Tibial artery (tissue), 4 donors: ENCODE results near the gene NADK.

Experiments
- DNase-seq, 2 donors: peaks; one replicate each; pipeline ENCODE4 v3.0.0-alpha.2; 2019
- H3K27ac ChIP-seq, 2 donors: fragments of 200-600 bp; sonication (generic) in 1 of 2; 1 replicate in 1 of 2; 2 replicates in 1 of 2; pipeline ENCODE4 v1.5.1; 2018 to 2019; ENCODE audit warnings: mild to moderate bottlenecking in 1 of 2
- H3K27me3 ChIP-seq, 2 donors: fragments of 200-600 bp; sonication (generic) in 1 of 2; one replicate each; pipeline versions ENCODE4 v1.5.1 to v1.6.0; 2016 to 2019
- H3K36me3 ChIP-seq, 3 donors: fragments of 200-600 bp; sonication (generic) in 2 of 3; one replicate each; pipeline ENCODE4 v1.5.1; 2016 to 2019; ENCODE audit warnings: mild to moderate bottlenecking in 2 of 3
- H3K4me1 ChIP-seq, 4 donors: fragments of 200-600 bp; sonication (generic) in 2 of 4; 1 replicate in 3 of 4; 2 replicates in 1 of 4; pipeline ENCODE4 v1.5.1; 2016 to 2019
- H3K4me3 ChIP-seq, 2 donors: fragments of 200-600 bp; sonication (generic) in 1 of 2; 1 replicate in 1 of 2; 2 replicates in 1 of 2; pipeline ENCODE4 v1.5.1; 2018 to 2019; ENCODE audit warnings: mild to moderate bottlenecking in 2 of 2
- H3K9me3 ChIP-seq, 3 donors: fragments of 200-600 bp; sonication (generic) in 1 of 3; one replicate each; pipeline ENCODE4 v1.5.1; 2016 to 2019
- intact Hi-C: fragments of 100-400 bp; cut with DNase I; formaldehyde crosslinking; loops from one replicate; pipeline ENCODE4 v1.15.0; 2023; ENCODE audit warnings: low total_unique reads
- TF ChIP-seq, protein P1 (sequence below), 2 experiments: fragments of 200-600 bp in 1 of 2; fragments of 450-650 bp in 1 of 2; IDR thresholded peaks; one replicate each; pipeline ENCODE4 v1.5.1; 2017 to 2019; ENCODE audit warnings: antibody characterized with exemption in 2 of 2, mild to moderate bottlenecking in 1 of 2, moderate library complexity in 1 of 2

The NADK gene

DNA sequence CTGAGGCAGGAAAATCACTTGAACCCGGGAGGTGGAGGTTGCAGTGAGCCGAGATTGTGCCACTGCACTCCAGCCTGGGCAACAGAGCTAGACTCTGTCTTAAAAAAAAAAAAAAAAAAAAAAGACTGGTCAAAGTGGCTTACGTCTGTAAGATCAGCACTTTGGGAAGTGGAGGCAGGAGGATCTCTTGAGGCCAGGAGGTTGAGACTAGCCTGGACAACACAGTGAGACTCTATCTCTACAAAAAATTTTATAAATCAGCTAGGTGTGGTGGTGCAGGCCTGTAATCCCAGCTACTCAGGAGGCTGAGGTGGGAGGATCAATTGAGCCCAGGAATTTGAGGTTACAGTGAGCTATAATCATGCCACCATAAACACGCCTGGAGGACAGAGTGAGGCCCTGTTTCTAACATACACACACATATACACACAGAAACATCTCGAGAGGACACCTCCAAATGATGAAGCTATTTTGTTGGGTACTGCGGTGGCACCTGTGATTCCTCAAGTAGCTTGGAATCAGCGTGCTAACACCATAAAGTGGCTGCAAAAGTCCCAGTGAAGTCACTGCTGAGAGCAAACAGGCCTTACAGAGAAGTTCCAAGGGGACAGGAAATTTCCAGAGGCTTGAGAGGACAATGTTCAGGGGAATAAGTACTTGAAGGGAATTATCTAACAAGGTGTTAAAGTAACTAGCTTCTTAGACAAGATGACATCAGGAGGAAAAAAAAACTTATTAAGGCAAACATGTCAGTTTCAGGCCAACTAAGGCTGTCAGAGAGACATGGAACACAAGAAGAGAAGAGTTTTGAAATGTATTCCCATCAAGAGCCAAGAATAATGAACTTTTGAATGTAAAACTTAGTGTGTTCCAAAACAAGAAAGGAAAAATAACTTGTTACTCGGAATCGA lies 1.3 kb downstream of the NADK start:
- no peaks in the 10 kb centered on the region for H3K27me3 ChIP-seq
- peaks cover 2 to 60% (median 51%) of the 10 kb centered on the region in 4 donors for H3K4me1 ChIP-seq
- intact Hi-C loops = no loop called here
- no peaks in the 10 kb centered on the region for H3K9me3 ChIP-seq
- peak overlapping the region; percentile 90 to 97 for H3K27ac ChIP-seq
- DNase-seq = no peak
- H3K4me3 ChIP-seq = peak overlapping the region; percentile 86 to 92
- H3K36me3 ChIP-seq = peaks cover 7 to 13% (median 12%) of the 10 kb centered on the region in 3 donors
- TF ChIP-seq, protein P1, sequence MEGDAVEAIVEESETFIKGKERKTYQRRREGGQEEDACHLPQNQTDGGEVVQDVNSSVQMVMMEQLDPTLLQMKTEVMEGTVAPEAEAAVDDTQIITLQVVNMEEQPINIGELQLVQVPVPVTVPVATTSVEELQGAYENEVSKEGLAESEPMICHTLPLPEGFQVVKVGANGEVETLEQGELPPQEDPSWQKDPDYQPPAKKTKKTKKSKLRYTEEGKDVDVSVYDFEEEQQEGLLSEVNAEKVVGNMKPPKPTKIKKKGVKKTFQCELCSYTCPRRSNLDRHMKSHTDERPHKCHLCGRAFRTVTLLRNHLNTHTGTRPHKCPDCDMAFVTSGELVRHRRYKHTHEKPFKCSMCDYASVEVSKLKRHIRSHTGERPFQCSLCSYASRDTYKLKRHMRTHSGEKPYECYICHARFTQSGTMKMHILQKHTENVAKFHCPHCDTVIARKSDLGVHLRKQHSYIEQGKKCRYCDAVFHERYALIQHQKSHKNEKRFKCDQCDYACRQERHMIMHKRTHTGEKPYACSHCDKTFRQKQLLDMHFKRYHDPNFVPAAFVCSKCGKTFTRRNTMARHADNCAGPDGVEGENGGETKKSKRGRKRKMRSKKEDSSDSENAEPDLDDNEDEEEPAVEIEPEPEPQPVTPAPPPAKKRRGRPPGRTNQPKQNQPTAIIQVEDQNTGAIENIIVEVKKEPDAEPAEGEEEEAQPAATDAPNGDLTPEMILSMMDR (IDR thresholded peaks at IDR 0.05) = no peak

DNA sequence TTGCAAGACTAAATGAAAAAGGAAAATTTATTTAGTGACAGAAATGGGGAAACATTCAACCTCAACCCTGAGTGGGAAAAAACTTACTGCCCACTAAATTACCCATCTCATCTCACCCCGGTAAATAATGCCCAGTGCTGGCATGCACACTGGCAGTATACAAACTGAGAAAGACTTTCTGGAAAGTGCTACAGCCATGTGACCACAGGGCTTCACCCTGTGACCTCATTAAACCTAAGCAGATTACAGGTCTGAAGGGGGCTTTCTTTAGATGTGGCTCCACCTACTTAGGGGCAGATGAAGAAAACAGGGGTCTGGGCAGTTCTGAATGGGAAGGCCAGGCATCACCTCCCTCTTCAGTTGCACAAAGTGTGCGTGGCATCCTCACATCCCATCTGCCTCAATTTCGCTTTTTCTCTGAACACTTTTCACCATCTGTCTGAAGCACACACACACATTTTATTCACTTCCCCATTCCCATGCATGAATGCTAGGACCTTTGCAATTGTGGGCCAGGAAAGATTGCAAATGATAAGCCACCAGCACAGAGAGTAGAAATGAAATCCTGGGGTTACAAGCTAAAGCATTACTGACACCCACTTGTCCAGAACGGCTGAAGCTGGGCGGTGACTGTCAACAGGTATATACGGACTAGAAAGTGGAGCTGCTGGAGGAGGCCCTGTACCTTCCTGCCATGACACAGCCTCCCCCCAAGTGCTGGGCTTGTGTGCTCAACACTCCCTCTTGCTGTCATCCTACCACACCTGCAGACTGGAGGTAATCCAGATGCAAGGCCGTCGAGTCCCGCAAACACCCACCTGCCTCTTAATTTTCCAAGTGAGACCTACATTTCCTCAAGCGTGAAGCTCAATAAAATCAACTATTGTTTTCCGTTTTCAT lies 2.7 kb downstream of the NADK start:
- Histone ChIP-seq H3K36me3 (peaks cover 19 to 23% (median 22%) of the 10 kb centered on the region in 3 donors), H3K27me3 (no peaks in the 10 kb centered on the region), H3K4me3 (peak overlapping the region; percentile 86 to 92), H3K4me1 (peaks cover 0 to 46% (median 38%) of the 10 kb centered on the region in 4 donors), H3K27ac (peak overlapping the region; percentile 90 to 97), H3K9me3 (peaks cover 0 to 5% (median 0%) of the 10 kb centered on the region in 3 donors)
- intact Hi-C loops = no loop called here
- DNase-seq = no peak
- TF ChIP-seq, protein P1 (IDR thresholded peaks at IDR 0.05) = no peak

DNA sequence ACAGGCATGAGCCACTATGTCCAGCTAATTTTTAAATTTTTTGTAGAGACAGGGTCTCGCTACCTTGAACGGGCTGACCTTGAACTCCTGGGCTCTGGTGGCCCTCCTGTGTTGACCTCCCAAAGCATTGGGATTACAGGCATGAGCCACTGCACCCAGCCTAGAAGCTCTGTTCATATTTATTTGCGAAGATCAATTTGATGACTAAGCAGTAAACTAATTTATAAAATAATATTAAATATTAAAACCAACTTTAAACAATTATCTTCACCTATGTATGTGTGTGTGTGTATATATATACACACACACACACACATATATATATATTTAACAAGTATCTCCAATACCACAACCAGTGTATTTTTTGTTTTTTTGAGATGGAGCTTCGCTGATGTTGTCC lies 4.4 kb downstream of the NADK start:
- Histone ChIP-seq H3K4me3 (no peak overlapping the region), H3K36me3 (peaks cover 26 to 31% (median 26%) of the 10 kb centered on the region in 3 donors), H3K9me3 (peaks cover 0 to 9% (median 0%) of the 10 kb centered on the region in 3 donors), H3K27ac (no peak overlapping the region), H3K27me3 (no peaks in the 10 kb centered on the region), H3K4me1 (peaks cover 0 to 35% (median 28%) of the 10 kb centered on the region in 4 donors)
- intact Hi-C loops = no loop called here
- TF ChIP-seq, protein P1 (IDR thresholded peaks at IDR 0.05) = no peak
- DNase-seq = no peak

DNA sequence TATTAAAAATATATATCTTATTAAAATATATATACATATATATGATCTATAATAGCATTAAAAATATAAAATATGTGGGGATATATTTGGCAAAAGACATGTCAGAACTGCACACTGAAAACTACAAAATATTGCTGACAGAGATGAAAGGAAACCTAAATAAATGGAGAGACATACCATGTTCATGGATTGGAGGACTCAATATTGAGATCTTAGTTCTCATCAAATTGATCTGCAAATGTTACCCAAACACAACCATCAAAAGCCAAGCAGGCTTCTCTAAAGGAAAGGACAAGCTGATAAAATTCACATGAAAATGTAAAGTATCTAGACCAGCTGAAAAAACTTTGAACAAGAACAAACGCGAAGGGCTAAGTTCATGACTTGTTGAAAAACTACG lies 7.2 kb downstream of the NADK start:
- Histone ChIP-seq H3K9me3 (peaks cover 0 to 9% (median 0%) of the 10 kb centered on the region in 3 donors), H3K27ac (no peak overlapping the region), H3K36me3 (peaks cover 29 to 38% (median 33%) of the 10 kb centered on the region in 3 donors), H3K4me3 (no peak overlapping the region), H3K4me1 (peaks cover 0 to 19% (median 13%) of the 10 kb centered on the region in 4 donors), H3K27me3 (no peaks in the 10 kb centered on the region)
- intact Hi-C loops = no loop called here
- DNase-seq = no peak
- TF ChIP-seq, protein P1 (IDR thresholded peaks at IDR 0.05) = no peak

DNA sequence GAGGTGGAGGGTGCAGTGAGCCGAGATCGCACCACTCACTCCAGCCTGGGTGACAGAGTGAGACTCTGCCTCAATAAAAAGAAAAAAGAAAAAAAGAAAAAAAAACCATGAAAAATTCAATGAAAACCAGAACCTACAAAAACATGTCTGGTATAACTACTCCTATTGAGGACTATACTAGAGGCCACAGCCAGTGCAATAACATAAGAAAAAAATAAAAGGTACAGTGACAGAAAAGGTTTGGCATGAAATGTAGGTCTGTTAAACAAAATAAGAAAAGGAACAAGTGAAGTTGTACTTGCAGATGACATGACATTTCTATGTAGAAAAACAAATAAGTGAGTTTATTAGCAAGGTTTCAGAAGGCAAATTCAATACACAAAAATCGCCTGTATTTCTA lies 8.2 kb downstream of the NADK start:
- no peaks in the 10 kb centered on the region for H3K27me3 ChIP-seq
- H3K27ac ChIP-seq = no peak overlapping the region
- H3K4me1 ChIP-seq = peaks cover 0 to 9% (median 3%) of the 10 kb centered on the region in 4 donors
- no peak overlapping the region for H3K4me3 ChIP-seq
- intact Hi-C loops = no loop called here
- H3K36me3 ChIP-seq = peaks cover 36 to 39% (median 37%) of the 10 kb centered on the region in 3 donors
- peaks cover 0 to 9% (median 0%) of the 10 kb centered on the region in 3 donors for H3K9me3 ChIP-seq
- TF ChIP-seq, protein P1 (IDR thresholded peaks at IDR 0.05) = no peak
- DNase-seq = no peak
